C4-2B (cell line): ENCODE measurements around the gene EDAR.

Experiments
- CTCF ChIP-seq: fragments of 450-650 bp; conservative IDR thresholded peaks from 2 replicates; pipeline ENCODE4 v1.5.1; 2017; ENCODE audit warnings: mild to moderate bottlenecking
- ZFX ChIP-seq: fragments of 450-650 bp; IDR thresholded peaks from 2 replicates; pipeline ENCODE4 v1.6.1; 2017

- TF ChIP-seq CTCF = no peak
- no peak for TF ChIP-seq ZFX
Observed at GRCh38 chr2:108866041-108866440, 123.0 kb downstream of the EDAR start.
